Activated T-cell treated with anti-CD3 and anti-CD28 coated beads, Interleukin-2, amount 50 U/mL, for 4 hours (primary cell): Measurements from ENCODE around the gene NCKAP5L. TPM values are rescaled to one million over a fixed set of nuclear protein-coding genes. Genes with fewer than 3 reads are reported as not detected.
A peak's percentile ranks its signal among the peaks of the same experiment; 100 is the strongest.

Experiments used
- ATAC-seq, 2 donors: fragments of 200-7000 bp; cut with Tn5 transposase; one replicate each; pipeline ENCODE4 v1.10.0; 2021
- DNase-seq: peaks from one replicate; pipeline ENCODE4 v3.0.0-alpha.2; 2020
- H3K27me3 Mint-ChIP-seq: one replicate; pipeline ENCODE4 v1.8.0; 2021; ENCODE audit warnings: low read depth, mixed read lengths
- H3K36me3 Mint-ChIP-seq: one replicate; pipeline ENCODE4 v1.8.0; 2022; ENCODE audit warnings: mixed read lengths; ENCODE audit not compliant: insufficient read depth
- H3K4me1 Mint-ChIP-seq: one replicate; pipeline ENCODE4 v1.8.0; 2021; ENCODE audit warnings: low read depth, mixed read lengths
- H3K4me3 Mint-ChIP-seq: one replicate; pipeline ENCODE4 v1.8.0; 2021; ENCODE audit warnings: mild to moderate bottlenecking, moderate library complexity, mixed read lengths
- H3K9me3 Mint-ChIP-seq: one replicate; pipeline ENCODE4 v1.8.0; 2021; ENCODE audit warnings: mixed read lengths
- total RNA-seq, 3 donors: library from RNA; stranded (reverse); gene quantifications; one replicate each; pipeline ENCODE4 v1.2.1, GENCODE V29; 2021

Gene NCKAP5L
- total RNA-seq, 3 donors from 2014 or later, result 6.3 to 7.7 (median 6.8) TPM

- ATAC-seq (no peak), DNase-seq (no peak)
- no peak overlapping the region for H3K4me3 Mint-ChIP-seq
- H3K36me3 Mint-ChIP-seq, result peaks cover 2% of the 10 kb centered on the region
- H3K9me3 Mint-ChIP-seq, result no peaks in the 10 kb centered on the region
- no peaks in the 10 kb centered on the region for H3K27me3 Mint-ChIP-seq
- peaks cover 44% of the 10 kb centered on the region for H3K4me1 Mint-ChIP-seq
Measured at GRCh38 chr12:49823951-49824350, 4.3 kb downstream of the NCKAP5L start.

- no peaks in the 10 kb centered on the region for H3K9me3 Mint-ChIP-seq
- H3K4me3 Mint-ChIP-seq, result no peak overlapping the region
- peaks cover 2% of the 10 kb centered on the region for H3K36me3 Mint-ChIP-seq
- H3K27me3 Mint-ChIP-seq, result no peaks in the 10 kb centered on the region
- no peak for DNase-seq
- H3K4me1 Mint-ChIP-seq, result peaks cover 38% of the 10 kb centered on the region
- ATAC-seq, result no peak
Measured at GRCh38 chr12:49823350-49823749, 4.9 kb downstream of the NCKAP5L start.

GRCh38 chr12:49821373-49822287 lies 6.6 kb downstream of the NCKAP5L start:
- Mint-ChIP-seq H3K4me1 (peaks cover 29% of the 10 kb centered on the region), H3K4me3 (no peak overlapping the region), H3K36me3 (peaks cover 2% of the 10 kb centered on the region), H3K27me3 (no peaks in the 10 kb centered on the region), H3K9me3 (no peaks in the 10 kb centered on the region)
- peak in 1 of 2 donors; percentile 11 for ATAC-seq
- DNase-seq, result no peak

- DNase-seq (no peak), ATAC-seq (no peak)
- Mint-ChIP-seq H3K4me3 (no peak overlapping the region), H3K4me1 (peaks cover 23% of the 10 kb centered on the region), H3K27me3 (no peaks in the 10 kb centered on the region), H3K9me3 (no peaks in the 10 kb centered on the region), H3K36me3 (peaks cover 5% of the 10 kb centered on the region)
Measured at GRCh38 chr12:49819786-49820185, 8.4 kb downstream of the NCKAP5L start.

GRCh38 chr12:49818241-49818895 lies 9.8 kb downstream of the NCKAP5L start:
- DNase-seq (no peak), ATAC-seq (no peak)
- Mint-ChIP-seq H3K4me3 (no peak overlapping the region), H3K27me3 (no peaks in the 10 kb centered on the region), H3K36me3 (peaks cover 5% of the 10 kb centered on the region), H3K4me1 (peaks cover 22% of the 10 kb centered on the region), H3K9me3 (no peaks in the 10 kb centered on the region)

- peaks cover 3% of the 10 kb centered on the region for H3K36me3 Mint-ChIP-seq
- H3K4me3 Mint-ChIP-seq, result no peak overlapping the region
- no peak for DNase-seq
- no peaks in the 10 kb centered on the region for H3K27me3 Mint-ChIP-seq
- H3K4me1 Mint-ChIP-seq, result peaks cover 2% of the 10 kb centered on the region
- ATAC-seq, result no peak
- no peaks in the 10 kb centered on the region for H3K9me3 Mint-ChIP-seq
Measured at GRCh38 chr12:49813131-49813530, 15.1 kb downstream of the NCKAP5L start.

GRCh38 chr12:49811961-49812401 lies 16.2 kb downstream of the NCKAP5L start:
- no peaks in the 10 kb centered on the region for H3K9me3 Mint-ChIP-seq
- peaks cover 2% of the 10 kb centered on the region for H3K4me1 Mint-ChIP-seq
- no peak overlapping the region for H3K4me3 Mint-ChIP-seq
- no peak for ATAC-seq
- H3K36me3 Mint-ChIP-seq, result peaks cover 3% of the 10 kb centered on the region
- H3K27me3 Mint-ChIP-seq, result no peaks in the 10 kb centered on the region
- DNase-seq, result no peak

- H3K4me3 Mint-ChIP-seq, result no peak overlapping the region
- H3K9me3 Mint-ChIP-seq, result no peaks in the 10 kb centered on the region
- ATAC-seq, result no peak
- no peak for DNase-seq
- peaks cover 2% of the 10 kb centered on the region for H3K4me1 Mint-ChIP-seq
- H3K27me3 Mint-ChIP-seq, result no peaks in the 10 kb centered on the region
- H3K36me3 Mint-ChIP-seq, result peaks cover 3% of the 10 kb centered on the region
Measured at GRCh38 chr12:49811136-49811535, 17.1 kb downstream of the NCKAP5L start.

GRCh38 chr12:49809906-49810389 lies 18.3 kb downstream of the NCKAP5L start:
- ATAC-seq, result no peak
- peaks cover 2% of the 10 kb centered on the region for H3K4me1 Mint-ChIP-seq
- H3K9me3 Mint-ChIP-seq, result no peaks in the 10 kb centered on the region
- H3K36me3 Mint-ChIP-seq, result peaks cover 2% of the 10 kb centered on the region
- no peak overlapping the region for H3K4me3 Mint-ChIP-seq
- DNase-seq, result no peak
- no peaks in the 10 kb centered on the region for H3K27me3 Mint-ChIP-seq

GRCh38 chr12:49809381-49809905 lies 18.8 kb downstream of the NCKAP5L start:
- H3K36me3 Mint-ChIP-seq, result peaks cover 2% of the 10 kb centered on the region
- no peak overlapping the region for H3K4me3 Mint-ChIP-seq
- no peaks in the 10 kb centered on the region for H3K27me3 Mint-ChIP-seq
- ATAC-seq, result no peak
- peaks cover 2% of the 10 kb centered on the region for H3K4me1 Mint-ChIP-seq
- H3K9me3 Mint-ChIP-seq, result no peaks in the 10 kb centered on the region
- no peak for DNase-seq

- H3K4me3 Mint-ChIP-seq, result no peak overlapping the region
- peaks cover 2% of the 10 kb centered on the region for H3K4me1 Mint-ChIP-seq
- DNase-seq (no peak), ATAC-seq (no peak)
- H3K36me3 Mint-ChIP-seq, result peaks cover 2% of the 10 kb centered on the region
- H3K27me3 Mint-ChIP-seq, result no peaks in the 10 kb centered on the region
- H3K9me3 Mint-ChIP-seq, result no peaks in the 10 kb centered on the region
Measured at GRCh38 chr12:49808686-49809380, 19.4 kb downstream of the NCKAP5L start.

- H3K27me3 Mint-ChIP-seq, result no peaks in the 10 kb centered on the region
- H3K9me3 Mint-ChIP-seq, result no peaks in the 10 kb centered on the region
- peaks cover 2% of the 10 kb centered on the region for H3K4me1 Mint-ChIP-seq
- peaks cover 5% of the 10 kb centered on the region for H3K36me3 Mint-ChIP-seq
- no peak for ATAC-seq
- DNase-seq, result no peak
- H3K4me3 Mint-ChIP-seq, result no peak overlapping the region
Measured at GRCh38 chr12:49807991-49808580, 20.1 kb downstream of the NCKAP5L start.

GRCh38 chr12:49806877-49807276 lies 21.3 kb downstream of the NCKAP5L start:
- no peak overlapping the region for H3K4me3 Mint-ChIP-seq
- no peaks in the 10 kb centered on the region for H3K9me3 Mint-ChIP-seq
- ATAC-seq, result no peak
- H3K27me3 Mint-ChIP-seq, result no peaks in the 10 kb centered on the region
- H3K4me1 Mint-ChIP-seq, result peaks cover 2% of the 10 kb centered on the region
- H3K36me3 Mint-ChIP-seq, result peaks cover 7% of the 10 kb centered on the region
- no peak for DNase-seq

- H3K4me3 Mint-ChIP-seq, result no peak overlapping the region
- H3K27me3 Mint-ChIP-seq, result no peaks in the 10 kb centered on the region
- no peak for ATAC-seq
- no peaks in the 10 kb centered on the region for H3K9me3 Mint-ChIP-seq
- peaks cover 9% of the 10 kb centered on the region for H3K36me3 Mint-ChIP-seq
- H3K4me1 Mint-ChIP-seq, result no peaks in the 10 kb centered on the region
- no peak for DNase-seq
Measured at GRCh38 chr12:49806321-49806813, 21.8 kb downstream of the NCKAP5L start.
